Measurements from ENCODE around the gene ANKRD24.

- TF ChIP-seq POLR2A (IDR thresholded peaks at IDR 0.05; ENCODE audit: low read depth, low read length) (no peak), POLR2AphosphoS5 (IDR thresholded peaks at IDR 0.05; ENCODE audit: low read depth, low read length) (no peak), POU2F2 (IDR thresholded peaks at IDR 0.05; ENCODE audit: low read depth, low read length) (no peak), PAX5 (IDR thresholded peaks at IDR 0.05; ENCODE audit: insufficient read depth, low read length, severe bottlenecking) (no peak), SPI1 (IDR thresholded peaks at IDR 0.05; ENCODE audit: low read depth, low read length) (no peak)
These were observed 6.9 kb upstream of the ANKRD24 start for GRCh38 chr19:4175669-4175931.
